GM23338 (cell line): ENCODE results near the gene CCNK. TPM values are rescaled to one million over a fixed set of nuclear protein-coding genes. Genes with fewer than 3 reads are reported as not detected.

Source experiments
- EZH2 ChIP-seq: fragments of 200-600 bp; sonication (generic); IDR thresholded peaks from one replicate; pipeline ENCODE4 v1.8.0; 2017; ENCODE audit warnings: antibody characterized with exemption, mild to moderate bottlenecking, low read depth; ENCODE audit not compliant: unreplicated experiment
- JUNB ChIP-seq: IDR thresholded peaks from one replicate; pipeline ENCODE4 v1.6.1; 2016; ENCODE audit warnings: antibody characterized with exemption; ENCODE audit not compliant: unreplicated experiment
- NANOG ChIP-seq: IDR thresholded peaks from 2 replicates; pipeline ENCODE4 v1.6.1; 2016; ENCODE audit warnings: antibody characterized with exemption, borderline replicate concordance
- POLR2AphosphoS5 ChIP-seq: IDR thresholded peaks from 2 replicates; pipeline ENCODE4 v1.6.1; 2016; ENCODE audit warnings: antibody characterized with exemption, low read depth
- ZNF114 ChIP-seq: fragments of 250-450 bp; sonication (Bioruptor Pico); IDR thresholded peaks from 2 replicates; pipeline ENCODE4 v1.5.0; 2020; ENCODE audit warnings: mild to moderate bottlenecking, moderate library complexity
- ZNF331 ChIP-seq: fragments of 250-450 bp; sonication (Bioruptor Pico); IDR thresholded peaks from 2 replicates; pipeline ENCODE4 v1.5.0; 2020; ENCODE audit warnings: low read depth, mild to moderate bottlenecking, moderate library complexity
- ZNF462 ChIP-seq: fragments of 250-450 bp; sonication (Bioruptor Pico); IDR thresholded peaks from 2 replicates; pipeline ENCODE4 v1.5.0; 2020; ENCODE audit warnings: mild to moderate bottlenecking, moderate library complexity
- polyA plus RNA-seq: library from polyadenylated mRNA; unstranded; fragments of >200 nt; fragmentation: Nextera tagmentation; extraction: Ambion mirVana; gene quantifications from 2 replicates; pipeline ENCODE4 v1.2.1, GENCODE V29; 2016
- small RNA-seq: library from RNA; depleted of rRNA; stranded (forward); fragments of <200 nt; gene quantifications from one replicate; pipeline ENCODE3, GENCODE V24; 2014; ENCODE audit warnings: low replicate concordance
- total RNA-seq: library from RNA; depleted of rRNA; stranded (reverse); fragments of >200 nt; shearing (Covaris generic); gene quantifications from 2 replicates; pipeline ENCODE4 v1.2.3, GENCODE V29; 2014; rRNA removed

CCNK gene
- total and polyA plus RNA-seq, 2 experiments from 2014 or later = 54.0 to 60.6 TPM

GRCh38 chr14:99561864-99562263 lies 80.7 kb downstream of the CCNK start (continued):
- TF ChIP-seq ZNF462 (CRISPR knock-in tag) (no peak), JUNB (no peak), POLR2AphosphoS5 (no peak), NANOG (no peak), ZNF331 (CRISPR knock-in tag) (no peak), ZNF114 (CRISPR knock-in tag) (no peak), EZH2 (no peak)

Small RNA genes lying within 50 kb of the gene (small RNA-seq; reads per million reads assigned to genes)
- not detected for gene RNU6-91P

Other genes with a start within 250 kb of the CCNK start
- 5.6 and 6.7 TPM in 2 replicates for gene BCL11B, start 209.2 kb upstream of the CCNK start, total RNA-seq
- gene BCL11B, start 209.2 kb upstream of the CCNK start, polyA plus RNA-seq = 2.4 and 2.7 TPM in 2 replicates
- 68.0 and 76.2 TPM in 2 replicates for gene SETD3, start 550 bp upstream of the CCNK start, total RNA-seq
- 35.7 and 40.7 TPM in 2 replicates for gene SETD3, start 550 bp upstream of the CCNK start, polyA plus RNA-seq
- 24.9 and 26.8 TPM in 2 replicates for gene CCDC85C, start 122.8 kb downstream of the CCNK start, total RNA-seq
- gene CCDC85C, start 122.8 kb downstream of the CCNK start, polyA plus RNA-seq = 4.5 and 6.5 TPM in 2 replicates
- gene HHIPL1, start 163.7 kb downstream of the CCNK start, total RNA-seq = 1.6 and 2.0 TPM in 2 replicates
- 1.9 TPM in 2 replicates for gene HHIPL1, start 163.7 kb downstream of the CCNK start, polyA plus RNA-seq
- gene CYP46A1, start 202.9 kb downstream of the CCNK start, total RNA-seq = 0.47 and 0.59 TPM in 2 replicates
- gene CYP46A1, start 202.9 kb downstream of the CCNK start, polyA plus RNA-seq = 0.47 and 0.66 TPM in 2 replicates